Brain microvascular endothelial cell (primary cell): ENCODE measurements around the gene COL27A1.

Experiments
- DNase-seq: peaks from one replicate; pipeline ENCODE4 v3.0.0-alpha.2; 2020
- H3K27ac ChIP-seq: fragments of 250-450 bp; sonication (Bioruptor Pico); 2 replicates; pipeline ENCODE4 v1.5.1; 2020; ENCODE audit warnings: mild to moderate bottlenecking, moderate library complexity
- H3K27me3 ChIP-seq: fragments of 250-450 bp; sonication (Bioruptor Pico); replicated peaks from 2 replicates; pipeline ENCODE4 v1.5.1; 2020; ENCODE audit warnings: mild to moderate bottlenecking
- H3K36me3 ChIP-seq: fragments of 250-450 bp; sonication (Bioruptor Pico); replicated peaks from 2 replicates; pipeline ENCODE4 v1.5.1; 2020; ENCODE audit warnings: mild to moderate bottlenecking
- H3K4me3 ChIP-seq: 2 replicates; pipeline ENCODE4 v1.5.1; 2011; ENCODE audit warnings: low read depth, mild to moderate bottlenecking, control low read depth, low read length, moderate library complexity
- in situ Hi-C: cut with HindIII; loops from 2 replicates; pipeline ENCODE4 v1.10.0; 2017; ENCODE audit warnings: low sequenced_read_pairs, low pct_ligation_motif_present
- TF ChIP-seq, protein P1 (sequence below): IDR thresholded peaks from 2 replicates; pipeline ENCODE4 v1.5.1; 2011; ENCODE audit warnings: low read depth, mild to moderate bottlenecking, moderate library complexity, low read length, control low read depth, inconsistent platforms; ENCODE audit errors: missing control alignments

The COL27A1 gene

DNA sequence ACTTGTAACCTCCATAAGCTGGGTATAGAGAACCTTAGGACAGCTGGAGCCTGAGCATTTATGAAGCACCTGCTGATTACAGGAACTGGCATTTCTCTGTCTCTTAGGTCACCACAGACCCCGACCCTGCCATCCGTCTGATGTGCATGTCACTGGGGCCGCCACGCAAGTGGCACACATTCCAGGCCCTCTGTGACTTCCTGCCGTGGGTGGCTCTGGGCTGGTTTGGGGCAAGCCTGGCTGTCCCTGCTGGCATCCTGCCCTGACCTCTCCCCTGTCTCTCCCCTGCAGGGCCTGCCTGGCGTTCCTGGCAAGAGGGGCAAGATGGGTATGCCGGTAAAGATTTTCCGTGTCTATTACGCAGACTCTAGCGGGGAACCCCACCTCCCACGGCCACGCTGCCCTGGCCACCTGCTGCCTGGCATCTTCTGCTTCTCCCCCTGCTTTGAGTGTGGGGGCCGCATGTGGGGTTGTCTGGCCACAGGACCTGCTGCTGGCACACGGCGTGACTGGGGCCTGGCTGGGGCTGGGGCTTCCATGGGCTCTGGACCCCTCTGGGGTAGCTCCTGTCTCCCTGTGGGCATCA lies 55.4 kb downstream of the COL27A1 start:
- in situ Hi-C loops = no loop called here
- TF ChIP-seq, protein P1, sequence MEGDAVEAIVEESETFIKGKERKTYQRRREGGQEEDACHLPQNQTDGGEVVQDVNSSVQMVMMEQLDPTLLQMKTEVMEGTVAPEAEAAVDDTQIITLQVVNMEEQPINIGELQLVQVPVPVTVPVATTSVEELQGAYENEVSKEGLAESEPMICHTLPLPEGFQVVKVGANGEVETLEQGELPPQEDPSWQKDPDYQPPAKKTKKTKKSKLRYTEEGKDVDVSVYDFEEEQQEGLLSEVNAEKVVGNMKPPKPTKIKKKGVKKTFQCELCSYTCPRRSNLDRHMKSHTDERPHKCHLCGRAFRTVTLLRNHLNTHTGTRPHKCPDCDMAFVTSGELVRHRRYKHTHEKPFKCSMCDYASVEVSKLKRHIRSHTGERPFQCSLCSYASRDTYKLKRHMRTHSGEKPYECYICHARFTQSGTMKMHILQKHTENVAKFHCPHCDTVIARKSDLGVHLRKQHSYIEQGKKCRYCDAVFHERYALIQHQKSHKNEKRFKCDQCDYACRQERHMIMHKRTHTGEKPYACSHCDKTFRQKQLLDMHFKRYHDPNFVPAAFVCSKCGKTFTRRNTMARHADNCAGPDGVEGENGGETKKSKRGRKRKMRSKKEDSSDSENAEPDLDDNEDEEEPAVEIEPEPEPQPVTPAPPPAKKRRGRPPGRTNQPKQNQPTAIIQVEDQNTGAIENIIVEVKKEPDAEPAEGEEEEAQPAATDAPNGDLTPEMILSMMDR = no peak
- Histone ChIP-seq H3K4me3 (no peak overlapping the region), H3K36me3 (peaks cover 3% of the 10 kb centered on the region), H3K27me3 (no peaks in the 10 kb centered on the region), H3K27ac (no peak overlapping the region)
- no peak for DNase-seq

- DNase-seq = no peak
- Histone ChIP-seq H3K36me3 (peaks cover 3% of the 10 kb centered on the region), H3K4me3 (no peak overlapping the region), H3K27me3 (no peaks in the 10 kb centered on the region), H3K27ac (no peak overlapping the region)
- in situ Hi-C loops = no loop called here
- TF ChIP-seq, protein P1 = no peak
These were observed 57.5 kb downstream of the COL27A1 start for GRCh38 chr9:114212826-114213225.

GRCh38 chr9:114213566-114213965 lies 58.2 kb downstream of the COL27A1 start:
- peaks cover 3% of the 10 kb centered on the region for H3K36me3 ChIP-seq
- no peak for DNase-seq
- TF ChIP-seq, protein P1 = no peak
- H3K27ac ChIP-seq = no peak overlapping the region
- no peak overlapping the region for H3K4me3 ChIP-seq
- no peaks in the 10 kb centered on the region for H3K27me3 ChIP-seq
- in situ Hi-C loops = no loop called here

- Histone ChIP-seq H3K27ac (no peak overlapping the region), H3K27me3 (no peaks in the 10 kb centered on the region), H3K4me3 (no peak overlapping the region), H3K36me3 (peaks cover 3% of the 10 kb centered on the region)
- DNase-seq = no peak
- TF ChIP-seq, protein P1 = no peak
- in situ Hi-C loops = no loop called here
These were observed 58.8 kb downstream of the COL27A1 start for GRCh38 chr9:114214181-114214580.

DNA sequence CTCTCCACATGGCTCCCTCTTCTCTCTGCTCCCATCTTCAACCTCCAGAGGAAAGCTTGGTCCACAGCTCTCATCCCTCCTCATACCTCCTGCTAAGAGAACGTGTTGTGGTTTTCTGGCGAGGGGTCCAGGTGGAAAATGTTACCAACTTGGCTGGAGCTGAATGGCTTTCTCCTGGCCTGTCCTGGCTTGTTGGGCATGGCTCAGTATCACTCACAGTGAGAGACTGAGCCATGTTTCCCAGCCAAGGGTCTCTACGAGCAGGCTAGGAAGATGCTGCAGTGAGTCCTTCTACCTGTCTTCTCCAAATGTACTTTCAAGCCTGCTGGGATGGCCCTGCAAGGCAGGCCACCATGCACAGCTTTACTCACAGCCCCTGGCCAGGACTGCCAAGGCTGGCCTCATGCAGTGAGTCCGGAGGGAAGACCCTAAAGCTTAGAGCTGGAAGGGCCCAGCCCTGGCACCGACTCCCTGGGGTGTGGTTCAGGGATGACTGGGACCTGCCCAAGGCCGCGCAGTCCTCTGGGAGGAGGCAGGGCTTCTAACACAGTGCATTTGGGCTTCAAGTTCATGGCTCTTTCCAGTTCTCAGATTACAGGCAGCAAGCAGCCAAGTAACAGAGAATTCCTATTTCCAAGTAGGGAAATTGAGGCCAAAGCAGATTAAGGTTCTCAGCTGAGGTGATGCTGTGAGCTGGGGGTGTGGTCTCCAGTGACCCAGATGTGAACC lies 59.5 kb downstream of the COL27A1 start:
- H3K27ac ChIP-seq = no peak overlapping the region
- in situ Hi-C loops = no loop called here
- DNase-seq = no peak
- H3K4me3 ChIP-seq = no peak overlapping the region
- TF ChIP-seq, protein P1 = no peak
- H3K27me3 ChIP-seq = no peaks in the 10 kb centered on the region
- peaks cover 3% of the 10 kb centered on the region for H3K36me3 ChIP-seq
